NCI-H146 (cell line): Measurements from ENCODE around the gene SOCS1.
A peak's percentile ranks its signal among the peaks of the same experiment; 100 is the strongest.
"Not testable (repeated sequence)": the region's sequence is repeated elsewhere in the genome, so short reads cannot be mapped to it uniquely, and the experiment has no call there.

Source experiments
- DNase-seq: peaks from one replicate; lab custom pipeline; 2025; lab: John Stamatoyannopoulos, UW

SOCS1 gene

DNA sequence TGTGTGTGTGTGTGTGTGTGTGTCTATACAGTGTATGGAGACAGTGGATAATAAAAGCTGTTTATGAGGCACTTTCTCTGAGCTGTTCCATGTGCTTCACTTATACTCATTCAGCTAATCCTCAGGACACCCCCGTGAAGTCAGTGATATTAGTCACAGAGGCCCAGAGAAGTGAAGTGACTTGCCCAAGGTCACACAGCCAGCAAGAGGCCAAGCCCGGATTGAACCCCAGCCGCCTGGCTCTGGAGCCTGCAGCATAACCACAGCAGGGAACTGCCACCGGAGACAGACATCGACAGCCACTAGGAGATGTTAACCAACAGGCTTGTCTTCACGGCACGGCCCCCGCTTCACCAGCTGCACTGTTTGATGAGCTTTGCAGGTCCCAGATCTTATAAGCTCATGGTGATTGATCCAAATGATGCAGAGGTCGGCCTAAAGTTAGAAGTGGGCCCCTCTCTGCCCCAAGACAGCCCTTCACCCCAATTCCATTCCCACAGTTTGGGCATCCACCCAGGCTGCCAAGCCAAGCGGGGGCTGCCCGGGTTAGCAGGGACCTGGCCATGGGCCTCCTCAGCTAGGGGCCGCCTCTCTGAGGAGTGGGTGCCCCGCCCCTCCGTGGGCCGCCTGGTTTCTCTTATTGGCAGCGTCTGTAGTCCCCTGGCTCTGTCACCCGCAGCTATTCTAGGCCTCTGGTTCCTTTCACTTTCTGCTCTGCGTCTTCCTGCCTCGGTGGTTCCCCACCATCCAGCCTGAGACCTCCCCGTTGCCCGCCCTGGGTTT is 30.9 kb downstream of the SOCS1 start:
- no peak for DNase-seq

DNA sequence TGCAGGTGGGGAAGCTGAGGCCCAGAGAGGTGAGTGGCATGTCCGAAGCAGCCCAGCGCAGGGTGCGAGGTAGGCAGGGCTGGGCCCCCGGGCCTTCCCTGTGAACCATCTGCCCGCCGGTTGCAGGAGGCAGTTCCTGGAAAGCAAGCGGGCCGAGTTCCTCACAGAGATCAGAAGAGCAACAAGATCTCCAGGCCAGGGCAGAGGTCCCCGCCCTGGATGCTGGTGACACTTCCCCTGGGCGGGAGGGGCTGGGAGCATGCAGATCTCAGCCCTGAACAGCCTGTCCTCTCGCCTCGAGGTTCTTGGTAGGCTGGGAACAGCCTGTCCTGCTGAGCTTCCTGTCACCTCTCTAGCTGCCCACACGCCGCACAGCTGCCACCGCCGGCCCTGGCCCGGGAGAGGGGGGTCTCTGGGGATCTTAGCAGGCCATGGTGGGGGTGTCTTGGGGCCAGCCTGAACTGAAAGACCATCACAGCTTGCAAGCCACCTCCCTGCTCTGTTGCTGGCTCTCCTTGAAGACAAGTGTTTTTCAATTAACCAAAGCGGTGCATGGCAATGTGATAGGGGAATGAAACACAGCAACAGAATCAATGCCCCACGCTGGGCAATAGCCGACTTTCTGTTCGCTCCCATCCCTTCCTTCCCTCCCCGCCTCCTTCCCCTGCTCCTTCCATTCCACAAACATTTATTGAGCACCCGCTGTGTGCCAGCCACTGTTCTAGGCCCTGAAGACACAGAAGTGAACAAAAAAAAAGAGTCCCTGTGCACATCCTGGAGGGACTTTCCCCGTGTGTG is 31.7 kb downstream of the SOCS1 start:
- DNase-seq, result peak; percentile 53

DNA sequence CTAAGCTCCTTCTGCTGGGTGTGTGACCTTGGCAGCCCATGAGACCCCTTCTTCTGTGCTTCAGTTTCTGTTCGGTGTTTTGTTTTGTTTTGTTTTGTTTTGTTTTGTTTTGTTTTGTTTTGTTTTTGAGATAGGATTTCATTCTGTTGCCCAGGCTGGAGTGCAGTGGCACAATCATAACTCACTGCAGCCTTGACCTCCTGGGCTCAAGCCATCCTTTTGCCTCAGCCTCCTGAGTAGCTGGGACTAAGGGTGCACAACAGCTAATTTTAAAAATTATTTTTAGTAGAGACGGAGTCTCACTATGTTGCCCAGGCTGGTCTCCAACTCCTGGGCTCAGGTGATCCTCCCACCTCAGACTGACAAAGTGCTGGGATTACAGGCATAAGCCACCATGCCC is 35.5 kb downstream of the SOCS1 start:
- not testable (repeated sequence) for DNase-seq

DNA sequence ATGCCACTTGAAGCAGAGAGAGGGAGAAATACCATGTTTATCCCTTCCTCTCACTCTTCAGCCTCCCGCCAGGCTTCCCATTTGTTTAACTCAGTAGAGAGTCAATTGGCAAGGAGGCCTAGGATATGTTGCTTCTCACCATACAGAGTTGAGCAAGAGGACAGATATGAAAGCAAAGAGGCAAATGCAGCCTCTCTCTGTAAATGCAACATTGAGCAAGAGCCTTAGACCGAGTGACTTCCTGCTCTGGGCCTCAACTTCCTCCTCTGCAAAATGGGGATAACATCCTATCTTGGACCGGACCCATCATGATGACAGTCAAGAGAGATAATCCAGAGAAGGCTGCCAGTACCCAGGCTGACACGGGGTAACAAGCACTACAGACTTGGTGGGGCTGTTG is 36.8 kb downstream of the SOCS1 start:
- no peak for DNase-seq

DNA sequence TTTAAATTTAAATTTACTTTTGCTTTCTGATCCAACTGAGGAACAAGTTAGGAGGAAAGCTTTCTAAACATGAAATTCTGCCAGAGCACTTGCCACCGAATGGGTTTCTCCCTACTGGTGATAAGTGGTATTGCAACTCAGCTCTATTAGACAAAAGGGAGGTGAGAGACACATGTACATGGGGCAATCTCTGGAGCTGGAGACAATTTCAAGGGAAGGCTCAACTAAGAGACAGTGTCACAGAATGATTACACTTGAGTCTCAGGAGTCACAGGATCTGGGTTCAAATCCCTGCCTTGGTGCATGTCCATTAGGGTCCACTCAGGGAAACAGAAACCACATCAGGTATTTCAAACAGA is 37.4 kb downstream of the SOCS1 start:
- no peak for DNase-seq

DNA sequence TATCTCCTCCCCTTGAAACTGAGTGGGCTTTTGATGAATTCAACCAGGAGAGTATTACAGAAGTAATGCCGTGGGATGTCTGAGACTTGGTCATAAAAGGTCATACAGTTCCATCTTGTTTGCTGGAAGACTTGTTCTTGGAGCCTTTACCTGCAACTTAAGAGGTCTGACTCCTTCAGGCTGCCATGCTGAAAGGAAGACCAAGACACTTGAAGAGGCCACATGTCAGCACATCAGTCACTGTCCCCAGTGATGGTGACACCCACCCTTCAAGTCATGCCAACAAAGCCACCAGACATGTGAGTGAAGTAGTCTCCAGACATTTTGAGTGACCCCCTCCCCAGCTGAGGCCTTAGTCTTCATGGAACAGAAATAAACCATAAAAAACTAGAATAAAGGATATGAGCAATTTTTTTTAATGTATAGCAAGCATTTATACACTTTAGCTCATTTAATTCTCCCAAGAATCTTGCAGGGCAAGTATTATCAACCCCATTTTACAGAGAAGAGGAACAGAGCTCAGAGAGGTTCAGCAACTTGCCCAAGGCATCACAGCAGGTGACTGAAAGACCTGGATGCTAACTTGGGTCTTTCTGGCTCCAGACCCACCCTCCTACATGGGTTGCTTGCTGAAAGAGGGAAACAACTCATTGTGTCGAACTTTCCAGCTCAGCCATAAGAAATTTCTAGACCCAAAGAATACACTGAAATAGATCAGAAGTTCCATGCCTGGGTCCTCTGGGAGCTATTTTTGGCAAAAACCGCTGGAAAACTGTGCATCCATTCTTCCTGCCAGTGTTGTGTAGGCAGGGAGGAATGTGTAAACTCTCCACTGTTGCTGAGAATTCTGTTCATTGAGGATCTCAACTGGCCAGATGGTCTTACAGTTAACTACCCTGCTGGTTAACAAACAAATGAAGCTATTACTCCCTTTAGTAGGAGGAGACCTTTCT is 38.1 kb downstream of the SOCS1 start:
- DNase-seq, result no peak

DNA sequence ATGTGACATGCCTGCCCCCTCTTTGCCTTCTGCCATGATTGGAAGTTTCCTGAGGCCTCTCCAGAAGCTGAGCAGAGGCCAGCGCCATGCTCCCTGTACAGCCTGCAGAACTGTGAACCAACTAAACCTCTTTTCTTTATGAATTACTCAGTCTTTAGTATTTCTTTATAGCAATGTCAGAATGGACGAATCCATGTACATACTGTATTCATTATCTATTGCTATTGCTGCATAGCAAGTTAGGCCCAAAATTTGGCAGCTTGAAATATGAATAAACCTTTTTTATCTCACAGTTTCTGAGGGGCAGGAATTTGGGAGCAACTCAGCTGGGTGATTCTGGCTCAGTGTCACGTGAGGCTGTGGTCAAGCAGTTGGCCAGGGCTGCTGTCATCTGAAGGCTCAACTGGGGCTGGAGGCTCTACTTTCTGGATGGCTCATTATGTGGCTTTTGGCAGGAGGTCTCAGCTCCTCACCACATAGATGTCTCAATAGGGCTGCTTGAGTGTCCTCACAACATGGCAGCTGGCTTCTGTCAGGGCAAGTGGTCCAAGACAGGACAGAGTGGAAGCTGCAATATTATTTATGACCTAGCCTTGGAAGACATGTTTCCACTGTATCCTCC is 40.0 kb downstream of the SOCS1 start:
- DNase-seq, result no peak

DNA sequence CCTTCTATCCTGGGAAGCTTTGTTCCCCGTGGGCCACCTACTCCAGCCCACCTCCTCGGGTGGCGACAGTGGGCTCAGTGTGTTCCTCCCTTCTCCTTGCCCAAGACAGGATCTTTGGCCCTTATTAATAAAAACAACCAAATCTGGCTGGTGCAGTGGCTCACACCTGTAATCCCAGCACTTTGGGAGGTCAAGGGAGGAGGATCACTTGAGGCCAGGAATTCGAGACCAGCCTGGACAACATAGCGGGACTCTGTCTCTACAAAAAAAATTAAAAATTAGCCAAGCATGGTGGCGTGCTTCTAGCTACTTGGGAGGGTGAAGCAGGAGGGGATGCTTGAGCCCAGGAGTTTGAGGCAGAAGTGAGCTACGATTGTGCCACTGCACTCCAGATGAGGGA is 42.2 kb downstream of the SOCS1 start:
- DNase-seq, result no peak

DNA sequence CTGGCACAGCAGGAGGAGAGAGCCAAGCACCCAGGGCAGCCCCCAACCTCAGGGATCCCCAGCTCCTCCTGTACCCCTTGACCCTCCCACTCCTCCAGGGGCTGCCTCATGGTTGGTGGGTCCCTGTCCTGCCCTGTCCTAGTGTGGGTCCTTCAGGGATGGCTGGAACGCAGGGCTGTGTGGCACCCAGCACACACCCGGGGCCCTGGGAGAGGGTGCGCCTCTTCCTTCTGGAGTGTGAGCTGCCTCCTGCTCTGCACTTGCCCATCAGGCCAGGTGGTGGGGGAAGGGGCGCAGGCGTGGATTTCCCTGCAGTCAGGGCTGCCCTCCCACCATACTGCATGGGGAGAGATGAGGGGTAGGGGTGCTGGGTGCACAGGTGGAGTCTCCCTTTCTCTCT is 42.6 kb downstream of the SOCS1 start:
- DNase-seq, result no peak

DNA sequence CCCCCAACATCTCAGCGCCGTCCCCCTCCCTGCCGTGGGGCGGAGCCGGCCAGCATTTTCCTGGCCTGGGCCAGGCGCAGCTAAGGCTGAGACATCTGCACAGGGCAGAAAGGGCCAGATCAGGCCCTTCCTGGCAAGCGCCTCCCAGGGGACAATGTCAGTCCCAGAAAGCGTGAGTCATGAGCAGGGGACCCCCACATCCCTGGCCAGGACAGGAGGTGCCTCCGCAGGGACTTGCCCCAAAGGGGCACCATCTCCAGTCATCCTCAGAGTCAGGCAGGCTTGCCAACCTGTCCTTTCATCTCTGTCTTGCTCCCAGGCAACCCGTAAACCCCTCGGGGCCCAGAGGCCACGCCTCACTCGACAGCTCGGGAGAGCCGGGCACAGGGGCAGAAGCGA is 43.2 kb downstream of the SOCS1 start:
- DNase-seq, result no peak

DNA sequence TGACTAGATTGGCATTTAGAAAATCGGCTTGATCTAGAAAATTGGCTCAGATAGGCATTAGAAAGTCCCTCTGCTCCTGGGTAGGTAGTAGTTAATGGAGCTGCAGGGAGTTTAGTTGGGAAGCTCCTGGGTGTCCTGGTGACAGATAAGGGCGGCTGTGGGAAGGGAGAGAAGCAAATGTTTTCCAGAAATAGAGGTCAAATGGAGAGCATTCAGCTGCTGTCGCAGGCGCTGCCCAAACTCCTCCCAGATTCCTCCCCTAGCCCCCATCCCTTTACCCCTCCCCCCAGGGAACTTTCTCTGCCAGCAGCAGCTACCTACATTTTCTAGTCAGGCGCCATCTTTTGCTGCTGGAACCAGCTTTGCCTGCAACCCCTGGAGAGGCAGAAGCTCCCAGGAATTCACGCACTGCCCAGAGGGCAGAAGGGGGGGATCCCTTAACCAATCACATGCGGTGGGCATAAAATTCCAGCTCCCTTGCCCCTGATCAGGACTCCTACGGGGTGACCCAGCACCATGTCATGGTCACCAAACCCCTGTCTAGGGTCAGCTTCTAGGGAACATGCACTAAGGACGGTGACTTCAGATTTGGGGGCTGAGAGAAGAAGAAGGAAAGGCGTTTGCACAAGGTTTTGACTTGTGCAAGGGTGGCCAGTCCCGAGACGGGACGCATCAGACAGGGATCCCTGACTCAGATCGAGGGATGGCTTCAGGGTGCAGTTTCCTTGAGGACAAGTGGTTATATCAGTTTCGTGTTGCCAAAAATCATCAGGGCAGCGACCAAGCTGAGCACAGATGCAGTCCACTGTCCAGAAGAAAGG is 43.8 kb downstream of the SOCS1 start:
- no peak for DNase-seq

DNA sequence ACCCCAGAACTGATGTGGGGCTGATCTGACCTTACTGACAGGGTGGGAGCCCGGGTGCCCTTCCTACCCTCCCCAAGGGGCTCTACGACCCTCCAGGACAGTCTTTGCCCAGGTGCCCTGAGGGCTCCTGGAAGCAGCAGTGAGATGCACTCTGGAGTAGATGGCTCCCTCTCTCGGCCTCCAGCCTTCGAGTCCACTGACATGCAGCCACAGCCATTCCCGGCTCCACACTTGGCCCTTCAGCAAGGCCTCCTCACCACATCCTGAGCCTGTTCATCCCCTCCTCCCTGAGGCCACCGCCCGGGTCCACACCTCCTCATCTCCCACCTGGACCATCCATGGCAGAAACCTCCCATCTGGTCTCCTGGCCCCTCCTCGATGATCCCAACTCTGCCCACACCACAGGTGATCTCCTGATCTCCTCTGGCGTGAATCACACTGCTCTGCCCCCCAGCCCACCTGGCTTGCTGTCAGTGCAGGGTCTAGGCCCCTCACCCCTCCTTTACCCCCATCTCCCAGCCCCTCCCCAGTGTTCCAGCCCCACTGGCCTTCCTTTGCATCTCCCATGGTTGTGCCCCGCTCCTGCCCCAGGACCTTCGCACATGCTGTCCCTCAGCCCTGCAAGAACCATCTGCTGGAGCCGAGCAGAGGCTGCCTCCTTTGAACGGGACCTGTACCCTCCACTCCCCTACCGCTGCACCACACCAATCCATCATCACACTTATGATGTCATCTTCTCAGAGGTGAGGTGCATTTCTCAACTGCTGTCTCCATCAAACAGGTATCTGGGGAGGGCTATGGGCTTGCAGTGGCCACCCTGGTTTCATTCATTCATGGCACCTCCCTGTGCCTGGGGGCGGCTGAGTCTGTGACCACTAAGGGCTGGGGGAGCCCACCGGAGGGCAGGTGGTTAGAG is 44.7 kb downstream of the SOCS1 start:
- DNase-seq, result peak; percentile 27

DNA sequence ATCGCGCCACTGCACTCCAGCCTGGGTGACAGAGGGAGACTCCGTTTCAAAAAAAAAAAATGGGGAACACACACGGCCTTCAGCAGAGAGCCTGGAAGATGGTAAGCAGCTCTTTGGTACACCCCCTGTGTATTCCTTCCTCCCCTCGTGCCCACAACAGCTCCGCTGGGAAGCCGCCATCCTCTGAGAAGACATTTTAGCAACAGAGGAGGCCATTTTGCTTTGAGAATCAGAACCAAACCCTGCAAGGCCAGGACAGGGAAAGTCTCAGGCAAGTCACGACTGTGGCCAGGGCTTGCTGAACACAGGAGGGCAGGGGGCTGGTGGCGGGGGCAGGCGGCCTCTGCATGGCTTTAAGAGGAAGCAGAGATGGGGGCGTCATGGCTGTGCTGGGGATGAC is 45.7 kb downstream of the SOCS1 start:
- DNase-seq, result no peak

DNA sequence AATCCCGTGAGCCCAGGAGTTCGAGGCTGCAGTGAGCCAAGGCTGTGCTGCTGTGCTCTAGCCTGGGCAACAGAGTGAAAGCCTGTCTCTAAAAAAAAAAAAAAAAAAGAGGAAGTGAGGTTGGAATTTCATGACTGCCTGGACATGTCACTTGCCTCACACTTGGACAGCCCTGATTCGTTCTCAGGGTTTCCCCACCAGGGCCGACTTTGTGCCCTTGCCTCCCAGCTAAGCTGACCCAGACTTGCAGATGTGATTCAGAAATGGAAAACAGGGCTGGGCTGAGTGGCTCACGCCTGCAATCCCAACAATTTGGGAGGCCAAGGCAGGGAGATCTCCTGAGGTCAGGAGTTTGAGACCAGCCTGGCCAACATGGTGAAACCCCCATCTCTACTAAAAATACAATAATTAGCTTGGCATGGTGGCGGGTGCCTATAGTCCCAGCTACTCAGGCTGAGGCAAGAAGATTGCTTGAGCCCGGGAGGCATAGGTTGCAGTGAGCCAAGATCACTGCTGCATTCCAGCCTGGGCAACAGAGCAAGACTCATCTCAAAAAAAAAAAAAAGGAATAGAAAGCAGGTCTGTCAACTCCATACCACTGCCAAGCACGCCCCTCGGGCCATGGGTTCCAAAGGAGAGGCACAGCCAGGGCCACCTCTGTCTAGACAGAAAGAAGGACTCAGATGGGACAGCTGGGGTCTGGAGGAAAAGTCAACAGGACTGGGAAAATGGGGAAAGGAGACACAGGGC is 46.9 kb downstream of the SOCS1 start:
- no peak for DNase-seq

DNA sequence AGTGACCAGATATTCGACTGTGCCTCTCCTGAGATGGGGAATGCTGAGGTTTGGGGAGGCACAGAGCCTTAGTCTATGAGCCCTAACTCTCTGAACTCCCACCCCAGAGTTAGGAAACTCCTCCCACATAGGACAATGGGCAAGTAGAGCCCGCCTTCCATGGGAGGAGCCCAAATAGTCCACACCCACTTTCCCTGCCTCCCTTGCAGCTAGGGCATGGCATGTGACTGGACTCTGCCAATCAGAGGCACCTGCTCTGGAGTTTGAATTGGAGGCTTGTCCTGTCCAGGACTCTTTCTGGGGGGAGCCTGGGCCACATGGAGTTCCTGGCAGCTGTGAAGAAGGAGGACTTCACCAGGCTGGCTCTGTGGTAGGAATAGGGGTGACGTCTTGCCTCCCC is 48.4 kb downstream of the SOCS1 start:
- no peak for DNase-seq

DNA sequence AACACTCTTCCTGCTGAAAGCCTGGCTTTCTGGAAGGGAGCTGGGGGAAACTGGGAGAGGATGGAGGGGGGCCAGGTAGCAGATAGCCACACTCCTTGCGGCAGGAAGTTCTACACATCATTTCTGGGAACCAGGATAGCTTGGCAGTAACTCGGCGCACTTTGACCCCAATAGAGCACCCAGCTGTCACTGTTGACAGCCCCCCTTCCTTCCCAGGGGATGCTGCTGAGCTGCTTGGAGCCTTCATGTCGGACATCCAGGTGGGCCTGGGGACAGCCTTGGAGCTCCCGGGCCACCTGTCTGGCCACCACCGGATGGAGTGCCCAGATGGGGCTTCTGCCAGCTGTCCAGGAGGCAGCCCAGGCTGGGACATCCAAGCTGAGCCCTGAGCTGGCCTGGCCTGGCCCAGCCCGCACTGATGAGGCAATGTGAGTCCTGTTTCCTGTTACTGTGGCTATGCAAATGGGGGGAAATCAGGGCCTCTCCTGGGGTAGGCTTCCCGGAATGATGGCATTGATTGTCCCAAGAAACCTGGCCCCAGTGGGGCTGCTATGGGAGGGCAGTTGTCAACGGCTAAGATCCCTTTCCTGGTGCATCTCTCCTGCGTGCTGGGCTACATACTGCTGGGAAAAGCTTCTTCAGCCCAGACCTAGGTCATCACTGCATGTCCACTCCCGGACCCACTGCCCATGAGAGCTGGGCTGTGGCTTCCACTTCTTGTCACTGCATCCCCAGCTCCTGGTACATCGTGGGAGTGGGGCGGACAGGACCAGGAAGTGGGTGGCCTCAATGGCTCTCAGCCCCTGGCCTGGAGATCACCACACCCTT is 50.0 kb downstream of the SOCS1 start:
- no peak for DNase-seq

DNA sequence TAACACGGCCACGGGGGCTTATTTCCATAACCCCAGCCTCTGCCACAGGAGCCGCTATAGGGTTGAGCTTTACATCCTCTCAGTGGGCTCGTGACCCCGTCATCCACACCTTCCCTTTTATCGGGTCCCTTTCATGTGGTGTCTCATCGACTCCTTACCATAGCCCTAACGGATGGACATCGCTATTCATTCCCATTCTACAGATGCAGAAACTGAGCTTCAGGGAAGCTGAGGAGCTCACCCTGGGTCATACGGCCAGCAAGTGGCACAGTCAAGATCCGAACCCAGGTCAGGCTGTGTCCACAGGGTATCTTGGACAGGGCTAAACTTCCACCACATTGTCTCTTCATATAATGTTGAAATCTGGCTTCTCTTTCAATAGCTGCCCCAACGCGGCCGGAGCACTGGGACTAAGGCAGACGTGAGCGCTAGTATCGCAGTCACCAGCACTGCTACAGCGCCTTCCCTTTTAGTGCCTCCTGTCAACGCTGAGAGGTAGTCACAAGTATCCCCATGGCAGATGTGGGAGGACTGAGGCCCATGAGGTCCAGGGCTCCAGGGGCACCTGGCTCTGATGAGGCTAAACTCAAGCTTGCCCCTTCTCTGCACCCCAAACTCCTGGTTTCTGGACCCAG is 50.8 kb downstream of the SOCS1 start:
- DNase-seq, result no peak

DNA sequence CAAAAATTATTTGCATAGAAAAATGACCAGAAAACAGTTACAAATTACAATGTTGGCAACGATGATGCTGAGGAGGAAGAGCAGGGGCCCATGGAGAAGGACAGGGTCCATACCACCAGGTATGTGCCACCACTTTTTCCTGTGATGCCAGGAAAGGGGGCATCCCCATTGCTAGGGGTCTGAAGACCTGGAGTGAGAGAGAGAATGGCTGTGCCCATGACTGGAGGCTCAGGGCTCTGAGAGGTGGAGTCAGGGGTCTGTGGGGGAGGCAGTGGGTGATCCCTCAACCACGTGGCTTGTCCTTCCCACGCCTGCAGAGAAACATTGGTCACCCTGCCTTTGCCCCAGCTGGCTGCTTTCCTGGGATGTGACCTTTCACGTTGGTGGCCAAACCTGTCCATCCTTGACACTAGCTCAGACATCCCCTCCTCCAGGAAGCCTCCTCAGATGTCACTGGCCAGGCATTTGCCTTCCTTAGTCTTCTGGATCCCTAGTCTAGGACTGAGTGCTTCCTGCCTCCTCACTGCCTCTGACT is 51.4 kb downstream of the SOCS1 start:
- DNase-seq, result no peak
